Lung (tissue), 12 donors: ENCODE measurements around the gene CLEC4E. TPM values are rescaled to one million over a fixed set of nuclear protein-coding genes. Genes with fewer than 3 reads are reported as not detected.

ENCODE experiments used
- ATAC-seq: fragments of 200-7000 bp; cut with Tn5 transposase; one replicate; pipeline ENCODE4 v1.9.1; 2020; ENCODE audit warnings: moderate number of reproducible peaks; ENCODE audit not compliant: insufficient read depth, low FRiP score
- DNase-seq, 3 donors: peaks; one replicate each; pipeline ENCODE4 v3.0.0-alpha.2; 2013 to 2017
- H3K27ac ChIP-seq, 2 donors: one replicate each; pipeline ENCODE4 v1.5.1; 2013; ENCODE audit warnings: mild to moderate bottlenecking in 2 of 2, moderate library complexity in 2 of 2, control low read depth in 1 of 2, inconsistent platforms in 1 of 2, low read depth in 1 of 2, low read length in 1 of 2
- H3K27me3 ChIP-seq, 3 donors: one replicate each; pipeline ENCODE4 v1.5.1; 2013; ENCODE audit warnings: low read length in 2 of 3; ENCODE audit not compliant: control insufficient read depth in 3 of 3, insufficient read depth in 3 of 3
- H3K36me3 ChIP-seq, 4 donors: one replicate each; pipeline ENCODE4 v1.5.1; 2013; ENCODE audit warnings: low read length in 4 of 4, mild to moderate bottlenecking in 1 of 4, moderate library complexity in 1 of 4; ENCODE audit not compliant: control insufficient read depth in 4 of 4, insufficient read depth in 4 of 4
- H3K4me1 ChIP-seq, 5 donors: one replicate each; pipeline ENCODE4 v1.5.1; 2013; ENCODE audit warnings: low read length in 5 of 5, mild to moderate bottlenecking in 2 of 5, moderate library complexity in 1 of 5; ENCODE audit not compliant: control insufficient read depth in 5 of 5, insufficient read depth in 5 of 5
- H3K4me3 ChIP-seq: one replicate; pipeline ENCODE4 v1.5.1; 2013; ENCODE audit warnings: mild to moderate bottlenecking, control low read depth, moderate library complexity
- H3K9ac ChIP-seq, 2 donors: one replicate each; pipeline ENCODE4 v1.5.1; 2013; ENCODE audit warnings: low read length in 2 of 2, control low read depth in 1 of 2; ENCODE audit not compliant: insufficient read depth in 1 of 2
- H3K9me3 ChIP-seq, 4 donors: one replicate each; pipeline ENCODE4 v1.5.1; 2013; ENCODE audit warnings: low read length in 3 of 4, mild to moderate bottlenecking in 1 of 4, moderate library complexity in 1 of 4; ENCODE audit not compliant: control insufficient read depth in 4 of 4, insufficient read depth in 3 of 4
- CTCF ChIP-seq: IDR thresholded peaks from 2 replicates; pipeline ENCODE4 v1.5.1; 2012; ENCODE audit warnings: mild to moderate bottlenecking; ENCODE audit errors: control extremely low read depth, extremely low read depth
- WGBS, 2 donors: extraction: QIAGEN DNeasy Blood & Tissue Kit; methylation state at CpG; one replicate each; pipeline ENCODE4 v1.1.7; 2013; 5-methylcytosine and 5-hydroxymethylcytosine counted together
- polyA plus RNA-seq, 2 donors: library from polyadenylated mRNA; stranded (reverse); fragments of 200-250 nt; gene quantifications; one replicate each; pipeline ENCODE4 v1.2.1, GENCODE V29; 2013
- total RNA-seq, 2 donors: library from RNA; depleted of rRNA in 1 of 2; stranded (reverse); fragments of >200 nt in 1 of 2; gene quantifications; one replicate each; pipeline ENCODE4 v1.2.1, GENCODE V29; 2014 to 2021
- donor health status: control.
- donor health status: control.
- donor health status: Bipolar disorder and iron deficiency.
- donor health status: healthy.
- donor health status: DM: yes; HTN: yes; CAD: no.

Gene CLEC4E
- total and polyA plus RNA-seq, 4 donors, result 5.5 to 112 (median 19.7) TPM

- Histone ChIP-seq H3K4me3 (no peak overlapping the region), H3K27ac (no peak overlapping the region), H3K36me3 (no peaks in the 10 kb centered on the region), H3K9ac (no peak overlapping the region), H3K4me1 (no peaks in the 10 kb centered on the region), H3K9me3 (peaks cover 0 to 2% (median 0%) of the 10 kb centered on the region in 4 donors), H3K27me3 (no peaks in the 10 kb centered on the region)
- WGBS, 2 donors, result 87 to 89% methylated on average over 11 of the region's 11 CpGs
- TF ChIP-seq CTCF, result no peak
- DNase-seq (no peak), ATAC-seq (no peak)
Observed at GRCh38 chr12:8559676-8560075, 19.0 kb upstream of the CLEC4E start.

- Histone ChIP-seq H3K4me1 (no peaks in the 10 kb centered on the region), H3K9ac (no peak overlapping the region), H3K27me3 (no peaks in the 10 kb centered on the region), H3K9me3 (no peaks in the 10 kb centered on the region), H3K4me3 (no peak overlapping the region), H3K27ac (no peak overlapping the region), H3K36me3 (no peaks in the 10 kb centered on the region)
- no peak for TF ChIP-seq CTCF
- no peak for ATAC-seq
- no peak for DNase-seq
- WGBS, 2 donors, result 85 to 95% methylated on average over 2 of the region's 2 CpGs
Observed at GRCh38 chr12:8556531-8557097, 15.9 kb upstream of the CLEC4E start.

- Histone ChIP-seq H3K9me3 (no peaks in the 10 kb centered on the region), H3K9ac (no peak overlapping the region), H3K4me3 (no peak overlapping the region), H3K27me3 (no peaks in the 10 kb centered on the region), H3K4me1 (no peaks in the 10 kb centered on the region), H3K27ac (no peak overlapping the region), H3K36me3 (no peaks in the 10 kb centered on the region)
- TF ChIP-seq CTCF, result no peak
- WGBS, 2 donors, result 82 to 89% methylated on average over 5 of the region's 5 CpGs
- no peak for ATAC-seq
- no peak for DNase-seq
Observed at GRCh38 chr12:8554451-8555195, 13.9 kb upstream of the CLEC4E start.
